Activated T-helper 1 cell treated with anti-CD3 and anti-CD28 coated beads, Interleukin-2, amount 50 U/mL, for 16 hours (primary cell): ENCODE measurements around the gene UQCRC1.

Experiments
- DNase-seq, 2 donors: peaks; one replicate each; pipeline ENCODE4 v3.0.0-alpha.2; 2020; ENCODE audit warnings: low read depth in 1 of 2, low spot score in 1 of 2

The UQCRC1 gene

DNA sequence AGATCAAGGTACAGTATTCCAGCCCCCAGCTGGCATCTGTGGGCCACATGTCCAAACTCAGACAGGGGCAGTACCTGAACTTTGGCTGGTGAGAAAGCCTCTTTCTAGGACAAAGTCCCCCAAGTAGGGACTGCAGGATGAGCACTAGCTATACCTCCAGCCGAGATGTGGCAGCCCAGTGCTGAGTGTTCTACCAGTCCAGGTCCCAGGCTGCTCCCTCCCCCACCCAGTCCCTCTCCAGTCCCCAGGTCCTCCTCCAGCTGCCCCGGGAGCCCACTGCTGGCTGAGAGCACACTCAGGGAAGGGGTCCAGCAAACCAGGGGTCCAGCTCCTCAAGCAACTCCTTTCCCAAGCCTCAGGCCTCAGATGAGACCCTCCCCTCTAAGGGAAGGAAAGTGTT lies 24.3 kb upstream of the UQCRC1 start:
- DNase-seq: no peak

DNA sequence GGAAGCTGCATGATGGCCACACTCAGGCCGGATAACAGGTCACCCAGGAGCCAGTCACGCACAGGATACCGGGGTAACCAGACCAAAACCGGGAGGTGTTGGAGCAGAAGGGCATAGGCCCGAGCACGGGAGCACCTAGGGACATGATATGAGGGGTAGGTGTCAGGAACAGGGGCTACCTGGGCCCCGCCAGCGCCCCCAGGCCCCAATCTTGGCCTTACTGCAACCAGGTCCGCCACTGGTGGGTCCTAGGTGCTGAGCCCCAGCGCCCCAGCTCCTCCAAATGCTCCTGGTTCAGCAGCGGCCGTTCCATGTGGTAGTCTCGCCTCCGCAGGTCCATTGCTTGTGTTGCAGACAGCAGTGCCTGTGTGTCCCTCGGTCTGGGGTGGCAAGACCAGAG lies 23.8 kb upstream of the UQCRC1 start:
- DNase-seq: no peak

- no peak for DNase-seq
Observed at GRCh38 chr3:48631516-48632448, 22.3 kb upstream of the UQCRC1 start.

- DNase-seq: no peak
Observed at GRCh38 chr3:48630833-48631232, 21.4 kb upstream of the UQCRC1 start.

- DNase-seq: no peak
Observed at GRCh38 chr3:48630407-48630806, 21.0 kb upstream of the UQCRC1 start.

GRCh38 chr3:48629894-48630293 lies 20.4 kb upstream of the UQCRC1 start:
- DNase-seq: no peak

DNA sequence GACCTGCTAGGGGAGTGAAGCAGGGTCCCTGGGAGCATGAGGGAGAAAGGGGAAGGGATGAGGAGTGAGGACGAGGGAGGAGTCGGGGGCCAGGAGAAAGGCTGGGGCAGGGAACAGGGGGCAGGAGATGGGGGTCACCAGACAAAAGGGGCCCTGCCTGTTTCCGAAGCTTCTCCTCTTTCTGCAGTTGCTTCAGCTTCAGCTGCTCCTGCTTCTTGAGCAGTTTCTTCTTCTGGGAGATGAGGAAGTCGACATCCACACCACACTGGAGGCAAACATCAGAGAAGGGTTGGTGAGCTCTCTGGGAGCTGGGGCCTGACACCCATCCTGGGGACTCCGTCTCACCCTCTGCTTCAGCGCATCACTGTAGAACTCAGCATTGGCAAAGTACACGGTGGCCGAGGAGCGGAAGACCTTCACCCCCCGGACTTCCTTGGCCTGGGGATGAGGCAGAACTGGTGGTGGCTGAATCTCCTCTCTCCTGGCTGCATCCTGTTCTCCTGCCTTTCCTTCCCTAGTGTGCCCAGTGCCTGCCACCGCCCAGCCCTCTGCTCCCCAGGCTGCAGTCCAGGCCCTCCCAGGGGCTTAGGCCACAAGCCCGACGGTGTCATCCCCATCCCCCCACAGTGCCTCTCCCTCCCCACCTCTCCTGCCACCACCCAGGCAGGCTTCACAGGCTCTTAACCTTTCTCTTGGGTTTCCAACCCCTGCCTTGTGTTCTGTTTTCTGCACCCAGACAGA lies 19.0 kb upstream of the UQCRC1 start:
- DNase-seq: no peak

DNA sequence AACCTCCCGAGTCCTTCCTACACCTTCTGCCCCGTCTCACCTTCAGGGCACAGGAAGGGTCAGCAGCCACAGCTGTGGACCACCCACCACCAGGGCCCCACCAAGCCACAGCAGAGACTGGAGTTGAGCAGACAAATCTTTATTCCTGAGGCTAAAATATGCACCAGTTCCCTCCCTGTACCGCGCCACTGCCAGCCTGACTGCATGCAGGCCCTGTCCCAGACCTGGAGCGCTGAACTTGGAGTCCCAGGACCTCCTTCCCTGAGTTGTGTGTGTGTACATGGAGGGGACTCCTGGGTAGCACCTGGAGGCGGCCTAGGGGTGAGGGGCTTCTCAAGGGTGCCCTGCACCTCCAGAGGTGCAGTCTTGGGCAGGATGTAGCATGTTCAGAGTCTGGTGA lies 16.2 kb upstream of the UQCRC1 start:
- DNase-seq: no peak

- DNase-seq: no peak
Observed at GRCh38 chr3:48624767-48625166, 15.3 kb upstream of the UQCRC1 start.

- DNase-seq: no peak
Observed at GRCh38 chr3:48623851-48624547, 14.6 kb upstream of the UQCRC1 start.

- no peak for DNase-seq
Observed at GRCh38 chr3:48621461-48621869, 12.0 kb upstream of the UQCRC1 start, which contains the start of gene TMEM89. Gene TMEM89 (minus strand): TSS chr3:48621769. CDS start chr3:48621756, 13 bp downstream.

DNA sequence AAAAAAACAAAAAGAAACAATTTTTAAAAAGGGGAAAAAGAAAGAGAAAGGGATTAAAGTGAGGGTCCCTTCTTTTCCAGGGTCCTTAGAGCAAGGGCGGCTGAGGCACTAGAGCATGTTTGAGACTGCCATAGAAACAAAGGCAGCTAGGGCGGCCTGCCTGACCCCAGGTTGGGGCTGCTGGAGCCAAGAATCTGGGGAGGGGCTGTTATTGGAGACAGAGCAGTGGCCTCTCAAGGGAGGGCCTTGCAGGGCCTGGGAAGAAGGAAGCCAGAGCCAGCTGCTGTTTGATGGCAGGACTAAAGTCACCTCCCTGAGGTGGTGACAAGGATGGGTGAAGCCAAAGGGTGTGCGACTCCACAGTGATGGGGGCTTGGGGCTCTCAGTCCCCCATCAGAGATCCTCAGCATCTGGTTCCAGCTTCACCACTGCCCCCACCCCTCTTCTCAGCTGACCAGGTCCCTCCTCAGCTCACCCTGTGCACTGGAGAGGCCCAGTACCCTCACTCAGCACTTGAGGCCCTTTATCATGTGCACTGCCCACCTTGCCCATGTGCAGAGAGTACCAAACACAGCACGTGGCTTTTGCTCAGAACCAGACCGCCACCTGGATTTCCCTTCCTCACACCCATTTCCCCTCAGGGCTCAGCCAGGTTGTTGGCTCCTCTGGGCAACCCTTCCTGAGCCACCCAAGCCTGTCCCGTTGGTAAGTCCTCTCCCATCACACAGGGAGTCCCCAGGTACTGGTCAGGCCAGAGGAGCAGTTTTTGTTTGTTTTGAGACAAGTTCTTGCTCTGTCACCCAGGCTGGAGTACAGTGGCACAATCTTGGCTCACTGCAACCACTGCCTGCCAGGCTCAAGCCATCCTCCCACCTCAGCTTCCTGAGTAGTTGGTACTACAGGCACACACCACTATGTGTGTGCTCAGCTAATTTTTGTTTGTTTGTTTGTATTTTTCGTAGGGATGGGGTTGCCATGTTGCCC lies 10.4 kb upstream of the UQCRC1 start:
- DNase-seq: no peak

DNA sequence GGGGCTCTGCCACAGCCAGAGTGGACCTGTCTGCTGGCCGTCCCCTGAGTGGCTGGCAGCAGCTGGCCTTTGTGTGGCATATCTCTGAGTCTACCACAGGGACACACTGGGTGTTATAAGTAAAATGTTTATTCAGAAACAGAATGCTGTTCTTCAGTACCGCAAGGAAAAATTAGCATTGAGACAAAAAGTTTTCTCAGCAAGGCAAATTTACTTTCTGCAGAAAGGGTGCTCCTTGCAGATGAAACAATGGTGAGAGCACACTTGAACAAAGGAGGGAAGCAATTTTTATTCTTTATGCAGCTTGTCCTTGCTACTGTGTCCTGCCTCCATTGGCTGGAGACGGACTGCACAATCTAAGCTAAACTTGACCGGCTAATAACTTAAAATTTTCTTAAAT lies 8.1 kb upstream of the UQCRC1 start:
- no peak for DNase-seq

DNA sequence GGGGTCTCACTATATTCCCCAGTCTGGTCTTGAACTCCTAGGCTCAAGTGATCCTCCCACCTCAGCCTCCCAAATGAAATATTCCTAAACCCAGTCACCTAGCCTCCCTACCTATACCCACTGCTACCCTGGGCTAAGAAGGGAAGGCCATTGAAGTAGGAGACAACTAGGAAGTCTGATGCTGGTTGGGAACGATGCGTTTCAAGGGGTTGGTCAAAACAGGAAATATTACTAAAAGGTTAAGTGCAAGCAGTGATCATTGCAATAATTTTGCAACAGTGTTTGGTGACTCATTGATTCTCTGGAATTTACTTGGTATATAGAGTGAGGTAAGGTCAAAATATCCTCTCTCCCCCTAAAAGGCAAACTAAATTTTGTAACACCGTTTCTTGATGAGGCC lies 4.6 kb upstream of the UQCRC1 start:
- DNase-seq: no peak

- no peak for DNase-seq
Observed at GRCh38 chr3:48612309-48612708, 2.9 kb upstream of the UQCRC1 start.

DNA sequence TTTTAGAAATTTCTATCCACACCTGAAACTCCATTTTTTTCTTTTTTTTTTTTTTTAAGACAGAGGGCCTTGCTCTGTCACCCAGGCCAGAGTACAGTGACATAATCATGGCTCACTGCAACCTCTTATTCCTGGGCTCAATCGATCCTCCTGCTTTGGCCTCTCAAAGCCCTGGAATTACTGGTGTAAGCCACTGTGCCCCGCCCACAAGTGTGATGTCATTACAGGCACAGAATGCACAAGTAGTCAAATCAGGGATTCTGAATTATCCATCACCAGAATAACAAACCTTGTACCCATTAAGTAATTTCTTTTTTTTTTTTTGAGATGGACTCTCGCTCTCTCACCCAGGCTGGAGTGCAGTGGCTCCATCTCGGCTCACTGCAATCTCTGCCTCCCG lies 1.9 kb downstream of the UQCRC1 start:
- no peak for DNase-seq

- no peak for DNase-seq
Observed at GRCh38 chr3:48601622-48601994, 7.8 kb downstream of the UQCRC1 start.

DNA sequence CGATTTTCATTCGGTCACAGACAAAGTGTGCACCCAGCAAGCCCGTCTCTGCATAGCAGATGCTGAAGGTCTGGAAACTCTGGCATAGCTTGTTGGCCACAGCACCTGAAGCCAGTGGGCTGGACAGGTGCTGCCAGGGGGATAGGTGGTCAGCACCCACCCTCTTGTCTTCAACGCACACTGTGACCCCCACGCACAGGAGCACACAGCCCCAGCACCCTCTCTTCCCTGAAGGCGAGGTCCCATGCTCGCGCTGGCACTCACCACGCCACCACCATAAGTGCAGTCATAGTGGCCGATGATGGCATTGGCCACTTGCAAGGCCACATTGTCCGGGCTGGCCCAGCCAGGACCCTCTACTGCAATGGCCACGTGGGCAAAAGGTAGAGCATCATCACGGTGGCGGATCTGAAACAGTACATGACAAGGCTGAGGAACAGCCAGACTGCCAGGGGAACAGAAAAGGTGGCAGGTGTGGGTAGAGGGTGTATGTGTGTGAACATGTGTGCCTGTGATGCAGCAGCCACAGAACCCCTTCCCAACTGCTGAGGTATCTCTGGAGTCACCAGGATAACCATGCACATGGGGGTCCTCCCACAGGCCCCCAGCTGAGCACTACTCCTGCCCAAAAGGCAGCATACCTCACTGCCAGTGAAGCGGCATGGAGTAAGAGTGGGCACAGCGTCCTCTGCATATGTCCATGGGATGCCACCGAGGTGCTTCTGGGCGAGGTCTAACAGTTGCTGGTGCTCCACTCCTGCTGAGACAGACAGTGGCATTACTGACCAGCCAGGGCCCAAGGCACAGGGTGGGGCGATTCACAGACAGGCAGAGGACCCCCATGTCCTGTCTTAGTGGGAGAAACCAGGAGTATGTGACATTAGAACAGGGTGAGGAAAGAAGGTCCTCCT lies 8.5 kb downstream of the UQCRC1 start:
- no peak for DNase-seq

- DNase-seq: no peak
Observed at GRCh38 chr3:48599509-48600285, 9.7 kb downstream of the UQCRC1 start.
